ENCODE measurements around the gene TERT. TPM values are rescaled to one million over a fixed set of nuclear protein-coding genes. Genes with fewer than 3 reads are reported as not detected.
A peak's percentile ranks its signal among the peaks of the same experiment; 100 is the strongest.

TERT gene
- total and polyA plus RNA-seq, 2 experiments from 2014 or later, result 0.08 TPM; not detected in 1

DNA sequence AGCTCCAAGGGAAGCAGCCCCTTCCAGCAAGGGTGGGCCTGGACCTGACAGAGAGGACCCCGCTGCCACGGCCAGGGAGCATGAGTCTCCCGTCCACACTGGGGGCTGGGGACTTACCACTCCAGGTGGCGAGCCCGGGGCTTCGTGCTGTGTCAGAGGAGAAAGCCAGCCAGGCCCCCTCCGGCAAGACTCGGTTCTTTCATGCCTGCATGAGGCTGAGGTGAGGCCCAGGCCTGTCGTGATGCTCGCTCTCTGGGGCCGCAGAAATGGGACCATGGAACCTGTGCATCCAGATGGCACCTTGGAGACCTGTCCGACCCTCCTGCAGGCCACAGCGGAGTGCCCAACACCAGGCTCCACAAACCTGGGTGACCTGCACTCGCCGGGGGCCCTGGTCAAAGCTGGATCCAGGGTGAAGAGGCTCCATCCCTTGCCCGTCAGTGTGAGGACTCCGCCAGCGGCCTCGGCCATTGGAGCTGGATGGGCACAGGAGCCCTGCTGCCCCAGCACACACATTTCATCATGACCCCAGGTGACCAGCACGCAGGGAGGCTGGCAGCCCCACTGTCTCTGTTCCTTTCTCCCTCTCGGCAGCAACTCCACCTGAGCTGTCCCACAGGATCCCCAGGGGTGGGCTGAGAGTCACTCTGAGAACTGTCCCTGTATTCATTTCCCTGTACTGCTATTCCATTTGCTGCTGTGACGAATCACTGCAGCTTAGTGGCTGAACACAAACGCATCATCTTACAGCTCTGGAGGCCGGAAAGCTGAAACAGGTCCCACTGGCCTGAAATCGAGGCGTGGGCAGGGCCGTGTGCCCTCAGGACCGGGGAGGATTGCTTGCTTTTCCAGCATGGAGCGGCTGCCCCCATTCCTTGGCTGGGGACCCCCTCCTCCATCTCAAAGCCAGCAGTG, 45.2 kb downstream of the TERT start:
- 87% methylated on average over 29 of the region's 29 CpGs for WGBS (ENCODE audit: low lambda C conversion rate, missing lambda C conversion rate)
- Histone ChIP-seq H3K36me3 (replicated peaks; ENCODE audit: insufficient read depth, low read depth) (no peaks in the 10 kb centered on the region), H2AFZ (no peak overlapping the region), H3K27ac (no peak overlapping the region), H3K4me2 (no peak overlapping the region), H3K4me1 (ENCODE audit: insufficient read depth) (peaks cover 4% of the 10 kb centered on the region), H3K27me3 (no peaks in the 10 kb centered on the region), H3K9me2 (replicated peaks; ENCODE audit: insufficient read depth) (no peaks in the 10 kb centered on the region), H4K20me1 (ENCODE audit: insufficient read depth, poor library complexity, severe bottlenecking) (no peaks in the 10 kb centered on the region), H3K9me3 (ENCODE audit: low read depth) (no peaks in the 10 kb centered on the region), H3K4me3 (no peak overlapping the region), H3K79me2 (no peaks in the 10 kb centered on the region)
- TF ChIP-seq EZH2 (IDR thresholded peaks at IDR 0.05; ENCODE audit: borderline replicate concordance) (no peak), EZH2phosphoT487 (IDR thresholded peaks at IDR 0.05; ENCODE audit: low read depth, severe bottlenecking, unreplicated experiment) (no peak)
- TF ChIP-seq, protein P1, sequence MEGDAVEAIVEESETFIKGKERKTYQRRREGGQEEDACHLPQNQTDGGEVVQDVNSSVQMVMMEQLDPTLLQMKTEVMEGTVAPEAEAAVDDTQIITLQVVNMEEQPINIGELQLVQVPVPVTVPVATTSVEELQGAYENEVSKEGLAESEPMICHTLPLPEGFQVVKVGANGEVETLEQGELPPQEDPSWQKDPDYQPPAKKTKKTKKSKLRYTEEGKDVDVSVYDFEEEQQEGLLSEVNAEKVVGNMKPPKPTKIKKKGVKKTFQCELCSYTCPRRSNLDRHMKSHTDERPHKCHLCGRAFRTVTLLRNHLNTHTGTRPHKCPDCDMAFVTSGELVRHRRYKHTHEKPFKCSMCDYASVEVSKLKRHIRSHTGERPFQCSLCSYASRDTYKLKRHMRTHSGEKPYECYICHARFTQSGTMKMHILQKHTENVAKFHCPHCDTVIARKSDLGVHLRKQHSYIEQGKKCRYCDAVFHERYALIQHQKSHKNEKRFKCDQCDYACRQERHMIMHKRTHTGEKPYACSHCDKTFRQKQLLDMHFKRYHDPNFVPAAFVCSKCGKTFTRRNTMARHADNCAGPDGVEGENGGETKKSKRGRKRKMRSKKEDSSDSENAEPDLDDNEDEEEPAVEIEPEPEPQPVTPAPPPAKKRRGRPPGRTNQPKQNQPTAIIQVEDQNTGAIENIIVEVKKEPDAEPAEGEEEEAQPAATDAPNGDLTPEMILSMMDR (IDR thresholded peaks at IDR 0.05; ENCODE audit: poor library complexity), result no peak
- no peak for DNase-seq (ENCODE audit: low spot score)

GRCh38 chr5:1247811-1248210, 47.1 kb downstream of the TERT start:
- Histone ChIP-seq H2AFZ (no peak overlapping the region), H3K27ac (no peak overlapping the region), H3K9me2 (replicated peaks; ENCODE audit: insufficient read depth) (no peaks in the 10 kb centered on the region), H3K9me3 (ENCODE audit: low read depth) (no peaks in the 10 kb centered on the region), H3K36me3 (replicated peaks; ENCODE audit: insufficient read depth, low read depth) (no peaks in the 10 kb centered on the region), H3K4me2 (no peak overlapping the region), H3K4me3 (no peak overlapping the region), H3K4me1 (ENCODE audit: insufficient read depth) (peaks cover 4% of the 10 kb centered on the region), H3K27me3 (no peaks in the 10 kb centered on the region), H3K79me2 (no peaks in the 10 kb centered on the region), H4K20me1 (ENCODE audit: insufficient read depth, poor library complexity, severe bottlenecking) (no peaks in the 10 kb centered on the region)
- DNase-seq (ENCODE audit: low spot score), result no peak
- WGBS (ENCODE audit: low lambda C conversion rate, missing lambda C conversion rate), result 78% methylated on average over 6 of the region's 6 CpGs
- TF ChIP-seq, protein P1 (IDR thresholded peaks at IDR 0.05; ENCODE audit: poor library complexity), result no peak
- TF ChIP-seq EZH2 (IDR thresholded peaks at IDR 0.05; ENCODE audit: borderline replicate concordance) (no peak), EZH2phosphoT487 (IDR thresholded peaks at IDR 0.05; ENCODE audit: low read depth, severe bottlenecking, unreplicated experiment) (no peak)

GRCh38 chr5:1246711-1247431, 48.0 kb downstream of the TERT start:
- WGBS (ENCODE audit: low lambda C conversion rate, missing lambda C conversion rate), result 31% methylated on average over 31 of the region's 43 CpGs
- Histone ChIP-seq H3K9me3 (ENCODE audit: low read depth) (no peaks in the 10 kb centered on the region), H3K79me2 (no peaks in the 10 kb centered on the region), H3K27ac (no peak overlapping the region), H3K27me3 (no peaks in the 10 kb centered on the region), H2AFZ (no peak overlapping the region), H4K20me1 (ENCODE audit: insufficient read depth, poor library complexity, severe bottlenecking) (no peaks in the 10 kb centered on the region), H3K9me2 (replicated peaks; ENCODE audit: insufficient read depth) (no peaks in the 10 kb centered on the region), H3K4me1 (ENCODE audit: insufficient read depth) (peaks cover 4% of the 10 kb centered on the region), H3K4me2 (no peak overlapping the region), H3K4me3 (no peak overlapping the region), H3K36me3 (replicated peaks; ENCODE audit: insufficient read depth, low read depth) (no peaks in the 10 kb centered on the region)
- DNase-seq (ENCODE audit: low spot score), result peak; percentile 81
- TF ChIP-seq EZH2phosphoT487 (IDR thresholded peaks at IDR 0.05; ENCODE audit: low read depth, severe bottlenecking, unreplicated experiment), result no peak
- TF ChIP-seq, protein P1 (IDR thresholded peaks at IDR 0.05; ENCODE audit: poor library complexity), result no peak
- no peak for TF ChIP-seq EZH2 (IDR thresholded peaks at IDR 0.05; ENCODE audit: borderline replicate concordance)

Data from hepatocyte (in vitro differentiated cells).